GM21723 (cell line): ENCODE data around the gene MIOX.
"Not testable (repeated sequence)": the region's sequence is repeated elsewhere in the genome, so short reads cannot be mapped to it uniquely, and the experiment has no call there.

Source experiments
- ATAC-seq: cut with Tn5 transposase; IDR thresholded peaks from one replicate; pipeline ENCODE4 v1.9.1; 2021; ENCODE audit warnings: mild to moderate bottlenecking, moderate library complexity; ENCODE audit not compliant: unreplicated experiment

Gene MIOX

GRCh38 chr22:50527921-50528681 is 41.4 kb downstream of the MIOX start:
- ATAC-seq: no peak

DNA sequence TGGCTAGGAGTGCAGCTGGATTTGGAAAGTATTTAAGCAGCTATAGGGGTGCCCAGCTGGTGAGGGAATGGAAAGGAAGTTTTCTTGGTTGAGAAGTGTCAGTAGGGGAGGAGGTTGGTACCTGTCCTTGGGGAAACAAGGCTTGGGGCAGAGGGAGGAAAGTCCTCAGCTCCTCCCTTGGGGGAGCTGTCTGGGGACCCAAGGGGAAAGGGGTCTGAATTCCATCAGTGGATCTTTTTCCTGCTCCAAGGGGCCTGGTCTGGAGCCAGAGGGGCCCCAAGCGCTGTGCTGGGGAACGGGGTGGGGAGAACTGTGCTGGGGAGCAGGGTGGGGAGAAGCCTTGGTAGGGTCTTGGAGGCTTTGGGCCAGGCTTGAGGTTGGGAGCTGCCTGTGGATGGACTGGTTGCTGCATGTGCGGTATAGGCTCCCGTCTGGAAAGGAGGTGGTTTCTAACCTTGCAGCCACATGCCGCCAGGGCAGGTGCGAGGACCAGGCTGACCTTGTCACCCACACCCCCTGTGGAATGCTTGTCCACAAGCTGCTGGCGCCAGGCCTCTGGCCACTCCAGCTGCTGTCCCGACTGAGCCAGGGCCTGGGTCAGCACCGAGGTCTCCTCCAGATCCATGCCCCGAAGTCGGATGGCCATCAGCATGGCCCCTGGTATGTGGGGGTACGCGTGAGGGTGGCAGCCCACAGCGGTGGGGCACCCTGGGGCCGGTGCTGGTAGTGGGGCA is 42.2 kb downstream of the MIOX start:
- no peak for ATAC-seq

GRCh38 chr22:50529416-50529896 is 42.8 kb downstream of the MIOX start:
- no peak for ATAC-seq

DNA sequence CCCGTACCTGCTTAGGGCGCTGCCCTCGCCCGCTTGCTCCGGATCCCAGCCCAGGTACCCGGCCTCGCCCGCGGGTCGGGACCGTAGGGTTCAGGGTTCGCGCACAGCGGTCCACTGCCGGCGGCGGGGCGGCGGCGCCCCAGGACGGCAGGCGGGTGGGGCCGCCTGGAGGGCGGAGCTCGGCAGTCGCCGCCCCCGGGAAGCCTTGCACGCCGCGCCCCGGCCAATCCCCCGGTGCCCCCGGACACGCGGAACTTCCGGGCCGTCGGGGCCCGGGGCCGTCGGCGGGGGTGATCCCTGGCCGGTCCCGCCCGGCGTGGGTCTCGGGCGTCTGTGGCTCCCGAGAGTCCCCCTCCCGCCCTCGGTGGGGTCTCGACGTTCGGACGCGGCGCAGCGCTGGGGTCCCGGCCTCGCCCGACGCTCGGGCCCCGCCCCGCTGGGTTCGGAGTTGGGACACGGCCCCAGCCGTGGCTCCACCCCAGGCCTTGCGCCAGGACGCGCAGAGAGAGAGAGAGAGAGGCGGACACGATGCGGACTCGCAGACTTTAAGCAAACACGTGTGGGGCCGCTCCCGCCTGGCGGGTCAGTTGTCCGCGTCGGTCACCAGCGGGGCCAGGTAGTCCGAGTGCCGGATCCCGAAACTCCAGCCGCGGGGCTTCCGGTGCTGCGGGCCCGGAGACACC is 43.4 kb downstream of the MIOX start, which contains the start of gene TYMP:
Gene TYMP, minus strand, starts transcription at position 116 of the 683 bp plus-strand sequence. CDS start 303 bp downstream, outside the sequence.
- ATAC-seq: peak; percentile 24

- no peak for ATAC-seq
Measured at GRCh38 chr22:50530580-50530876, 43.9 kb downstream of the MIOX start.

- ATAC-seq: peak; percentile 24
Measured at GRCh38 chr22:50530877-50531545, 44.4 kb downstream of the MIOX start.

GRCh38 chr22:50531546-50531961 is 44.9 kb downstream of the MIOX start:
- no peak for ATAC-seq

GRCh38 chr22:50531962-50532674 is 45.5 kb downstream of the MIOX start:
- no peak for ATAC-seq

DNA sequence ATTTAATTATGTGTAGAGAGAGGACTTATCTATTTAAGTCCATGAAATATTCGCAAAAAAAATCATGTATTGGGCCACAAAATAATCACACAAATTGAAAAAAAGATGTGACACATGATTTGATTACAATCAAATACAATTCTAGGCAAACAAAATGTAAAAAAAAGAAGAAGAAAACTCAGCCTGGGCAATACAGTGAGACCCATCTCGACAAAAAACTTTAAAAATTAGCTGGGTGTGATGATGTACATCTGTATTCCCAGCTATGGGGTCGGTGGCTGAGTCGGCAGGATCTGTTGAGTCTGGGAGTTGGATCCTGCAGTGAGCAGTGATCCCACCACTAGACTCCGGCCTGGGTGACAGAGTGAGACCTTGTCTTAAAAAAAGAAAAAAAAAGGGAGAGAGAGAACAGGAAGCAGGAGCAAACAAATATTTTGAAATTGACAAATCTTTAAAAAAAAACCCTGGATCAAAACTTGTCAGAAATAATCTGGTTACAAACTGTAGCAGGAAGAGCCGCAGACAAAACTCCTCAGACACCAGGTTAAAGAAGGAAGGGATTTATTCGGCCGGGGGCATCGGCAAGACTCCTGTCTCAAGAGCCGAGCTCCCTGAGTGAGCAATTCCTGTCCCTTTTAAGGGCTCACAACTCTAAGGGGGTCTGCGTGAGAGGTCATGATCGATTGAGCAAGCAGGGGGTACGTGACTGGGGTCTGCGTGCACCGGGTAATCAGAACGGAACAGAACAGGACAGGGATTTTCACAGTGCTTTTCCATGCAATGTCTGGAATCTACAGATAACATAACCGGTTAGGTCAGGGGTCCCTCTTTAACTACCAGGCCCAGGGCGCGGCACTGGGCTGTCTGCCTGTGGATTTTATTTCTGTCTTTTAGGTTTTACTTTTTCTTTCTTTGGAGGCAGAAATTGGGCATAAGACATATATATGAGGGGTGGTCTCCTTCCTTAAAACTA is 46.5 kb downstream of the MIOX start:
- ATAC-seq: no peak

- ATAC-seq: not testable (repeated sequence)
Measured at GRCh38 chr22:50533856-50534711, 47.4 kb downstream of the MIOX start.

DNA sequence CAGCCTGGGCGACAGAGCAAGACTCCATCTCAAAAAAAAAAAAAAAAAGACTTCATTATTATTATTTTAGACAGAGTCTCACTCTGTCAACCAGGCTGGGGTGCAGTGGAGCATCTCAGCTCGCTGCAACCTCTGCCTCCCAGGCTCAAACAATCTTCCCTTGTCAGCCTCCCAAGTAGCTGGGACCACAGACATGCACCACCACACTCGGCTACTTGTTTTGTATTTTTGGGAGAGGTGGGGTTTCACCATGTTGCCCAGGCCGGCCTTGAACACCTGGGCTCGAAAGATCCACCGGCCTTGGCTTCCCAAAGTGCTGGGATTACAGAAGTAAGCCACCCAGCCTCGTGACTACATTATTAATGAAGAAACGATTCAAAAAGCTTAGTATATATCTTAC is 48.5 kb downstream of the MIOX start:
- ATAC-seq: no peak

GRCh38 chr22:50536226-50536625 is 49.6 kb downstream of the MIOX start:
- no peak for ATAC-seq

DNA sequence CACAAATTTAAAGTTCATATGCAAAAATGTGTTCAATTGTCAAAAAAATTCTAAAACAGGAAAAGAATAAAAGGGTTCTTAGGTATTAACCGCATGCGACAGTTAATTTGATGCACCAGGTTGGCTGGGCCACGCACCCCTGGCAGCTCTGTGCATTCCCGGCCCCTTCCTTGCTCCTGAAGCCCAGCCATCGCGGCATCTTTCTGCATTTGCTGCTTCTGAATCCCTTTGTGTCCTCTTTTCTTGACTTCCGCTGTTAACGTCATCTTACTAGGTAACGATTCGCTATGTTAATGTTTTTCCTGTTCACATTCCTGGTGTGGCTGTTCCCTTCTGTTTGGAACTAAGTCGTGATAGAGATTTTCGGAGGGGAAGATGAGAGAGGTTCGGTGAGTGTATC is 51.1 kb downstream of the MIOX start:
- no peak for ATAC-seq
